GM12878 (cell line): ENCODE results near the gene PLAGL2. TPM values are rescaled to one million over a fixed set of nuclear protein-coding genes. Genes with fewer than 3 reads are reported as not detected.

Source experiments
- ATAC-seq: fragments of 200-7000 bp; cut with Tn5 transposase; 3 replicates; pipeline ENCODE4 v1.9.1; 2020; ENCODE audit warnings: mild to moderate bottlenecking, moderate library complexity
- BruUV-seq: library from RNA; stranded (reverse); fragments of 400-500 nt; replicated peaks from 2 replicates; lab custom pipeline; 2021; lab: Mats Ljungman, UMichigan
- CTCF ChIA-PET: fragments of 300-600 bp; sonication (Branson Sonifier 250); formaldehyde crosslinking; extraction: SDS; loops from one replicate; lab custom pipeline; 2021; ENCODE audit warnings: inconsistent platforms; lab: Yijun Ruan, JAX
- POLR2A ChIA-PET: fragments of 350-600 bp; formaldehyde crosslinking; extraction: SDS; loops from one replicate; lab custom pipeline; 2021; ENCODE audit warnings: inconsistent platforms; lab: Charles Lee
- RAD21 ChIA-PET: fragments of 300-600 bp; sonication (Branson Sonifier 250); formaldehyde crosslinking; loops from one replicate; lab custom pipeline; 2023; ENCODE audit warnings: antibody characterized with exemption; ENCODE audit not compliant: unreplicated experiment; lab: Charles Lee
- SMC1A ChIA-PET: fragments of 300-600 bp; sonication (Branson Sonifier 250); formaldehyde crosslinking; loops from one replicate; lab custom pipeline; 2023; ENCODE audit not compliant: unreplicated experiment, uncharacterized antibody; lab: Charles Lee
- DNase-seq: peaks from one replicate; pipeline ENCODE4 v3.0.0-alpha.2; 2011; ENCODE audit warnings: low read depth, low spot score
- FAIRE-seq: peaks from 3 replicates; lab custom pipeline; 2011; peaks lifted over from hg19 to GRCh38; lab: Jason Lieb, UNC
- H2AFZ ChIP-seq: 2 replicates; pipeline ENCODE4 v1.6.0; 2011; ENCODE audit warnings: low read depth, low read length, control low read depth; ENCODE audit not compliant: control insufficient read depth
- H3K27ac ChIP-seq: 2 replicates; pipeline ENCODE4 v1.5.1; 2011; ENCODE audit warnings: control low read depth; ENCODE audit not compliant: control insufficient read depth, insufficient read depth
- H3K27me3 ChIP-seq, 2 experiments: replicated peaks in 1 of 2; 2 replicates each; pipeline versions ENCODE4 v1.6.0 to v1.6.1; 2011; ENCODE audit warnings: low read length in 1 of 2; ENCODE audit not compliant: control insufficient read depth in 2 of 2, insufficient read depth in 2 of 2
- H3K36me3 ChIP-seq, 2 experiments: 2 replicates each; pipeline ENCODE4 v1.5.1; 2011; ENCODE audit warnings: low read length in 1 of 2; ENCODE audit not compliant: control insufficient read depth in 2 of 2, insufficient read depth in 2 of 2
- H3K4me1 ChIP-seq: 2 replicates; pipeline ENCODE4 v1.6.1; 2011; ENCODE audit warnings: mild to moderate bottlenecking, low read length, moderate library complexity, mixed read lengths; ENCODE audit not compliant: control insufficient read depth, insufficient read depth
- H3K4me2 ChIP-seq: 2 replicates; pipeline ENCODE4 v1.6.0; 2011; ENCODE audit warnings: control low read depth; ENCODE audit not compliant: control insufficient read depth, insufficient read depth
- H3K4me3 ChIP-seq: fragments of 200-600 bp; sonication (generic); 2 replicates; pipeline ENCODE4 v1.5.1; 2016
- H3K79me2 ChIP-seq: 2 replicates; pipeline ENCODE4 v1.6.0; 2011; ENCODE audit warnings: low read length; ENCODE audit not compliant: control insufficient read depth, insufficient read depth
- H3K9ac ChIP-seq: 2 replicates; pipeline ENCODE4 v1.8.0; 2011; ENCODE audit warnings: low read length, control low read depth, mixed read lengths; ENCODE audit not compliant: control insufficient read depth, insufficient read depth
- H3K9me3 ChIP-seq: replicated peaks from 3 replicates; pipeline ENCODE4 v1.5.1; 2011; ENCODE audit warnings: mild to moderate bottlenecking, low read length; ENCODE audit not compliant: control insufficient read depth, insufficient read depth
- H4K20me1 ChIP-seq: 2 replicates; pipeline ENCODE4 v1.6.0; 2011; ENCODE audit not compliant: control insufficient read depth, insufficient read depth
- BHLHE40 ChIP-seq, 2 experiments: fragments of 450-650 bp in 1 of 2; IDR thresholded peaks; 2 replicates each; pipeline ENCODE4 v1.6.1; 2011 to 2017; ENCODE audit warnings: low read depth in 2 of 2, borderline replicate concordance in 1 of 2, improper control_type of control experiment in 1 of 2, low read length in 1 of 2, mild to moderate bottlenecking in 1 of 2
- CBX3 ChIP-seq: fragments of 200-600 bp; sonication (generic); IDR thresholded peaks from 2 replicates; pipeline ENCODE4 v1.6.1; 2016; ENCODE audit warnings: low read depth, borderline replicate concordance
- CBX5 ChIP-seq: sonication (generic); IDR thresholded peaks from 2 replicates; pipeline ENCODE4 v1.6.1; 2016; ENCODE audit warnings: low read depth, moderate library complexity, mild to moderate bottlenecking, inconsistent platforms
- EGR1 ChIP-seq, 2 experiments: IDR thresholded peaks; 1 replicate in 1 of 2; 2 replicates in 1 of 2; pipeline ENCODE4 v1.6.1; 2011 to 2012; ENCODE audit warnings: low read depth in 2 of 2, low read length in 2 of 2, borderline replicate concordance in 1 of 2, mild to moderate bottlenecking in 1 of 2, moderate library complexity in 1 of 2
- HDGF ChIP-seq: fragments of 450-650 bp; IDR thresholded peaks from 2 replicates; pipeline ENCODE4 v1.6.1; 2016; ENCODE audit warnings: antibody characterized with exemption
- MLLT1 ChIP-seq: fragments of 450-650 bp; IDR thresholded peaks from 2 replicates; pipeline ENCODE4 v1.6.1; 2016; ENCODE audit warnings: mild to moderate bottlenecking
- MTA3 ChIP-seq: IDR thresholded peaks from 2 replicates; pipeline ENCODE4 v1.6.1; 2012; ENCODE audit warnings: low read length, inconsistent platforms, borderline replicate concordance
- PML ChIP-seq: IDR thresholded peaks from 2 replicates; pipeline ENCODE4 v1.6.1; 2012; ENCODE audit warnings: low read length, inconsistent platforms
- POLR2A ChIP-seq: IDR thresholded peaks from 2 replicates; pipeline ENCODE4 v1.6.1; 2011; ENCODE audit warnings: low read depth, mild to moderate bottlenecking, low read length
- POLR2AphosphoS5 ChIP-seq: IDR thresholded peaks from 2 replicates; pipeline ENCODE4 v1.6.1; 2011; ENCODE audit warnings: mild to moderate bottlenecking, low read length, inconsistent platforms
- RAD21 ChIP-seq: IDR thresholded peaks from 2 replicates; pipeline ENCODE4 v1.6.1; 2011; ENCODE audit warnings: mild to moderate bottlenecking, low read depth, low read length, moderate library complexity; ENCODE audit not compliant: insufficient read depth
- YY1 ChIP-seq: IDR thresholded peaks from 2 replicates; pipeline ENCODE4 v1.6.1; 2011; ENCODE audit warnings: low read depth, mild to moderate bottlenecking, low read length
- WGBS: methylation state at CpG from one replicate; pipeline ENCODE4 v1.1.6; 2016; ENCODE audit warnings: low lambda C conversion rate; ENCODE audit not compliant: insufficient replicate concordance, insufficient coverage; ENCODE audit errors: missing lambda C conversion rate; 5-methylcytosine and 5-hydroxymethylcytosine counted together
- in situ Hi-C: fragments of 300-500 bp; cut with MboI; formaldehyde crosslinking; loops from 9 replicates; pipeline ENCODE4 v1.14.3; 2018; ENCODE audit warnings: mixed read lengths
- intact Hi-C: fragments of 100-400 bp; cut with micrococcal nuclease; formaldehyde crosslinking; loops from one replicate; pipeline ENCODE4 v1.14.2; 2022; ENCODE audit not compliant: unreplicated experiment
- polyA plus RNA-seq, 11 experiments: library from polyadenylated mRNA; depleted of rRNA in 4 of 11; unstranded in 6 of 11; stranded (reverse) in 5 of 11; fragments of >200 nt; fragmentation: Nextera tagmentation in 4 of 11; fragmentation: Illumina TruSeq in 1 of 11; extraction: Ambion mirVana in 4 of 11; extraction: Trizol in 1 of 11; gene quantifications; 1 replicate in 1 of 11; 2 replicates in 10 of 11; pipeline versions ENCODE4 v1.2.1 to v1.2.3, GENCODE V29; 2011 to 2016; ENCODE audit warnings: inconsistent platforms in 2 of 11, missing spikeins in 2 of 11, low read depth in 1 of 11
- total RNA-seq, 4 experiments: library from RNA; depleted of rRNA in 3 of 4; stranded (reverse); fragments of >200 nt in 3 of 4; fragmentation: Illumina TruSeq in 1 of 4; extraction: Trizol in 1 of 4; gene quantifications; 2 replicates each; pipeline versions ENCODE4 v1.2.1 to v1.2.3, GENCODE V29; 2013 to 2021

PLAGL2 gene
- total and polyA plus RNA-seq, 10 of the 15 experiments (the other 5 are each of a cell fraction or from before 2014, with no cell fraction given), result 4.4 to 32.3 (median 13.3) TPM

GRCh38 chr20:32189691-32190615, 17.6 kb downstream of the PLAGL2 start:
- no peak for FAIRE-seq
- CTCF ChIA-PET, result interaction anchor here (0.6 to 1.6 kb wide), 3 partner anchors 11 to 484 kb away, joined by 3 to 4 read pairs (median 4); partner anchors contain the start of gene C20orf203
- no peak for DNase-seq

More at GRCh38 chr20:32189691-32190615, 17.6 kb downstream of the PLAGL2 start:
- Histone ChIP-seq H3K27ac (no peak overlapping the region), H3K4me2 (peak overlapping the region; percentile 66), H3K4me1 (no peaks in the 10 kb centered on the region), H3K27me3 (no peaks in the 10 kb centered on the region), H3K9ac (peak overlapping the region; percentile 43; the same call in 1 of the 2 replicates), H3K9me3 (no peaks in the 10 kb centered on the region), H2AFZ (peak overlapping the region; percentile 46), H3K79me2 (no peaks in the 10 kb centered on the region), H3K4me3 (peak overlapping the region; percentile 29; the same call in 1 of the 2 replicates), H3K36me3 (peaks cover under 1 to 12% of the 10 kb centered on the region in 2 experiments; a peak in 2 of 4 replicates), H4K20me1 (no peaks in the 10 kb centered on the region; the same call in 1 of the 2 replicates)
- ChIA-PET SMC1A (no interaction called here), RAD21 (no interaction called here), POLR2A (no interaction called here)
- in situ Hi-C loops, result no loop called here
- intact Hi-C loops, result no loop called here
- peak; percentile 22; the same call in 2 of the 3 replicates for ATAC-seq
- 23% methylated on average over 70 of the region's 88 CpGs for WGBS
- TF ChIP-seq POLR2AphosphoS5 (0 out of 2 replicates have a peak, but pooled peaks have one; percentile 27), EGR1 (IDR thresholded peaks at IDR 0.05; ENCODE audit: borderline replicate concordance in 1 of 2, low read depth in 2 of 2, low read length in 2 of 2) (peak in 1 of 2 experiments; percentile 12; a peak in 1 of 3 replicates), CBX5 (no peak), HDGF (peak; percentile 42; the same call in 1 of the 2 replicates), RAD21 (no peak), CBX3 (no peak), POLR2A (peak; percentile 47), YY1 (peak; percentile 39; the same call in 1 of the 2 replicates), BHLHE40 (IDR thresholded peaks at IDR 0.05; ENCODE audit: borderline replicate concordance in 1 of 2, low read depth in 2 of 2, low read length in 1 of 2) (0 out of 4 replicates have a peak, but pooled peaks of 1 of the 2 experiments have one; percentile 3), PML (peak; percentile 63; the same call in 1 of the 2 replicates), MTA3 (0 out of 2 replicates have a peak, but pooled peaks have one; percentile 42), MLLT1 (0 out of 2 replicates have a peak, but pooled peaks have one; percentile 20)
- BruUV-seq, result no TSS peak
